H9 (cell line): ENCODE results near the gene CEP112. TPM values are rescaled to one million over a fixed set of nuclear protein-coding genes. Genes with fewer than 3 reads are reported as not detected.

ENCODE experiments used
- DNase-seq: peaks from one replicate; pipeline ENCODE4 v3.0.0-alpha.2; 2017
- H2AFZ ChIP-seq: one replicate; pipeline ENCODE4 v1.6.1; 2013; ENCODE audit warnings: mild to moderate bottlenecking, low read length, control low read depth, moderate library complexity
- H2AK5ac ChIP-seq: 2 replicates; pipeline ENCODE4 v1.6.1; 2013; ENCODE audit warnings: low read length, control low read depth, mixed read lengths; ENCODE audit not compliant: insufficient read length
- H2BK120ac ChIP-seq: one replicate; pipeline ENCODE4 v1.6.1; 2013; ENCODE audit warnings: low read depth, mild to moderate bottlenecking, low read length, control low read depth, inconsistent platforms; ENCODE audit not compliant: poor library complexity, severe bottlenecking
- H2BK12ac ChIP-seq: 2 replicates; pipeline ENCODE4 v1.6.1; 2013; ENCODE audit warnings: low read length, control low read depth, mixed read lengths, low read depth; ENCODE audit not compliant: insufficient read length
- H2BK15ac ChIP-seq: 2 replicates; pipeline ENCODE4 v1.6.1; 2013; ENCODE audit warnings: low read depth, low read length, control low read depth
- H2BK20ac ChIP-seq: one replicate; pipeline ENCODE4 v1.6.1; 2013; ENCODE audit warnings: low read depth, mild to moderate bottlenecking, low read length, control low read depth, inconsistent platforms; ENCODE audit not compliant: poor library complexity, severe bottlenecking
- H2BK5ac ChIP-seq: 2 replicates; pipeline ENCODE4 v1.6.1; 2013; ENCODE audit warnings: low read length, control low read depth, mixed read lengths; ENCODE audit not compliant: insufficient read length
- H3K14ac ChIP-seq: 2 replicates; pipeline ENCODE4 v1.6.1; 2013; ENCODE audit warnings: low read length, control low read depth; ENCODE audit not compliant: insufficient read depth
- H3K18ac ChIP-seq: 2 replicates; pipeline ENCODE4 v1.6.1; 2013; ENCODE audit warnings: low read depth, mild to moderate bottlenecking, mixed read lengths, low read length, control low read depth; ENCODE audit not compliant: insufficient read length
- H3K23ac ChIP-seq: 2 replicates; pipeline ENCODE4 v1.6.1; 2013; ENCODE audit warnings: low read length, control low read depth, mixed read lengths, low read depth; ENCODE audit not compliant: insufficient read length
- H3K23me2 ChIP-seq: 2 replicates; pipeline ENCODE4 v1.6.1; 2013; ENCODE audit warnings: low read depth, mild to moderate bottlenecking, mixed read lengths, low read length, control low read depth; ENCODE audit not compliant: insufficient read length, poor library complexity, severe bottlenecking
- H3K27ac ChIP-seq: 2 replicates; pipeline ENCODE4 v1.5.1; 2013; ENCODE audit warnings: low read length, control low read depth, mixed read lengths, low read depth; ENCODE audit not compliant: insufficient read length
- H3K27me3 ChIP-seq: 2 replicates; pipeline ENCODE4 v1.6.1; 2013; ENCODE audit warnings: low read length, control low read depth, inconsistent platforms; ENCODE audit not compliant: insufficient read depth
- H3K4ac ChIP-seq: 2 replicates; pipeline ENCODE4 v1.6.1; 2013; ENCODE audit warnings: low read depth, mild to moderate bottlenecking, control low read depth, inconsistent platforms, low read length, moderate library complexity
- H3K4me1 ChIP-seq: 2 replicates; pipeline ENCODE4 v1.6.1; 2013; ENCODE audit warnings: low read length, control low read depth, inconsistent platforms; ENCODE audit not compliant: insufficient read depth
- H3K4me2 ChIP-seq: 2 replicates; pipeline ENCODE4 v1.6.1; 2013; ENCODE audit warnings: low read length, control low read depth, mixed read lengths; ENCODE audit not compliant: insufficient read length, insufficient read depth
- H3K56ac ChIP-seq: 2 replicates; pipeline ENCODE4 v1.6.1; 2013; ENCODE audit warnings: low read depth, mild to moderate bottlenecking, mixed read lengths, low read length, control low read depth; ENCODE audit not compliant: insufficient read length
- H3K79me1 ChIP-seq: 2 replicates; pipeline ENCODE4 v1.6.1; 2013; ENCODE audit warnings: low read depth, mild to moderate bottlenecking, moderate library complexity, low read length, control low read depth, inconsistent platforms; ENCODE audit not compliant: insufficient read depth, poor library complexity, severe bottlenecking
- H3K79me2 ChIP-seq: 2 replicates; pipeline ENCODE4 v1.6.1; 2013; ENCODE audit warnings: low read length, control low read depth, inconsistent platforms; ENCODE audit not compliant: insufficient read depth
- H3K9ac ChIP-seq: 2 replicates; pipeline ENCODE4 v1.6.1; 2013; ENCODE audit warnings: low read length, control low read depth, mixed read lengths; ENCODE audit not compliant: insufficient read length; ENCODE audit errors: extremely low read depth
- H3K9me3 ChIP-seq: one replicate; pipeline ENCODE4 v1.6.1; 2013; ENCODE audit warnings: low read depth, low read length, inconsistent platforms; ENCODE audit not compliant: control insufficient read depth
- H3T11ph ChIP-seq: one replicate; pipeline ENCODE4 v1.6.1; 2013; ENCODE audit warnings: mild to moderate bottlenecking, low read length, control low read depth, inconsistent platforms
- H4K20me1 ChIP-seq: one replicate; pipeline ENCODE4 v1.6.1; 2013; ENCODE audit not compliant: control insufficient read depth, insufficient read length, insufficient read depth
- H4K5ac ChIP-seq: 2 replicates; pipeline ENCODE4 v1.6.1; 2013; ENCODE audit warnings: low read depth, mild to moderate bottlenecking, mixed read lengths, low read length, control low read depth; ENCODE audit not compliant: insufficient read length
- H4K8ac ChIP-seq: replicated peaks from 2 replicates; pipeline ENCODE4 v1.6.1; 2013; ENCODE audit warnings: low read length, control low read depth, mixed read lengths, low read depth; ENCODE audit not compliant: insufficient read length
- H4K91ac ChIP-seq: 2 replicates; pipeline ENCODE4 v1.6.1; 2013; ENCODE audit warnings: low read depth, mild to moderate bottlenecking, moderate library complexity, mixed read lengths, low read length, control low read depth; ENCODE audit not compliant: insufficient read length
- H3K27ac Mint-ChIP-seq, 3 experiments: 2 replicates in 2 of 3; 3 replicates in 1 of 3; pipeline ENCODE4 v1.8.0; 2020 to 2021; ENCODE audit warnings: mixed read lengths in 3 of 3, mild to moderate bottlenecking in 1 of 3, moderate library complexity in 1 of 3
- H3K27me3 Mint-ChIP-seq: 2 replicates; pipeline ENCODE4 v1.8.0; 2021; ENCODE audit warnings: low read depth, mild to moderate bottlenecking, moderate library complexity, mixed read lengths
- H3K36me3 Mint-ChIP-seq, 3 experiments: 2 replicates in 2 of 3; 3 replicates in 1 of 3; pipeline ENCODE4 v1.8.0; 2020 to 2021; ENCODE audit warnings: low read depth in 3 of 3, mixed read lengths in 3 of 3; ENCODE audit not compliant: insufficient read depth in 1 of 3
- H3K4me1 Mint-ChIP-seq, 2 experiments: 2 replicates each; pipeline ENCODE4 v1.8.0; 2020; ENCODE audit warnings: mixed read lengths in 2 of 2
- H3K4me3 Mint-ChIP-seq, 2 experiments: 2 replicates in 1 of 2; 3 replicates in 1 of 2; pipeline ENCODE4 v1.8.0; 2020 to 2021; ENCODE audit warnings: mild to moderate bottlenecking in 2 of 2, mixed read lengths in 2 of 2, moderate library complexity in 1 of 2
- H3K9me3 Mint-ChIP-seq, 2 experiments: 2 replicates in 1 of 2; 3 replicates in 1 of 2; pipeline ENCODE4 v1.8.0; 2020; ENCODE audit warnings: mild to moderate bottlenecking in 2 of 2, mixed read lengths in 2 of 2, moderate library complexity in 1 of 2
- CTCF ChIP-seq: fragments of 200-600 bp; sonication (generic); conservative IDR thresholded peaks from 3 replicates; pipeline ENCODE4 v1.8.0; 2021; ENCODE audit warnings: antibody characterized with exemption, mild to moderate bottlenecking
- WGBS: extraction: QIAGEN DNeasy Blood & Tissue Kit; methylation state at CpG from one replicate; pipeline ENCODE4 v1.1.7; 2013; ENCODE audit warnings: missing lambda C conversion rate, low lambda C conversion rate, mixed read lengths; ENCODE audit not compliant: insufficient read length; ENCODE audit errors: extremely low coverage; 5-methylcytosine and 5-hydroxymethylcytosine counted together
- total RNA-seq: library from RNA; stranded (reverse); gene quantifications from 2 replicates; pipeline ENCODE4 v1.2.1, GENCODE V29; 2021

CEP112 gene
- total RNA-seq, 1 experiment from 2014 or later: 5.4 TPM

- WGBS: no CpG with 5 or more reads among the region's 3 CpGs
- no peaks in the 10 kb centered on the region for H3K36me3 Mint-ChIP-seq
- H3K56ac ChIP-seq: no peak overlapping the region
These were observed 56.0 kb downstream of the CEP112 start for GRCh38 chr17:66135896-66136295.

More at GRCh38 chr17:66135896-66136295, 56.0 kb downstream of the CEP112 start:
- Histone ChIP-seq H3K9me3 (no peaks in the 10 kb centered on the region), H2BK12ac (no peak overlapping the region), H3K23ac (no peak overlapping the region), H3K9ac (no peak overlapping the region), H2BK20ac (no peak overlapping the region), H2AFZ (no peak overlapping the region), H2BK120ac (no peak overlapping the region), H2AK5ac (no peak overlapping the region), H3K79me2 (no peaks in the 10 kb centered on the region), H2BK5ac (no peak overlapping the region), H4K5ac (no peak overlapping the region), H3K23me2 (no peaks in the 10 kb centered on the region), H3K4ac (no peak overlapping the region), H3K27me3 (no peaks in the 10 kb centered on the region), H4K8ac (no peak overlapping the region), H2BK15ac (no peak overlapping the region), H4K20me1 (no peaks in the 10 kb centered on the region), H3K4me2 (no peak overlapping the region), H4K91ac (no peak overlapping the region), H3K14ac (no peak overlapping the region), H3K4me1 (no peaks in the 10 kb centered on the region), H3T11ph (no peak overlapping the region), H3K18ac (no peak overlapping the region), H3K27ac (no peak overlapping the region), H3K79me1 (no peaks in the 10 kb centered on the region)
- Mint-ChIP-seq H3K27me3 (no peaks in the 10 kb centered on the region), H3K4me1 (no peaks in the 10 kb centered on the region), H3K9me3 (no peaks in the 10 kb centered on the region), H3K4me3 (no peak overlapping the region), H3K27ac (no peak overlapping the region; a peak in 1 of 7 replicates)
- no peak for DNase-seq
- no peak for TF ChIP-seq CTCF
